NCI-H1417 treated with DMSO at 0.1 percent for 48 hours (cell line): ENCODE measurements around the gene PROSER3.

ENCODE experiments used
- DNase-seq: peaks from one replicate; lab custom pipeline; 2025; lab: John Stamatoyannopoulos, UW

PROSER3 gene

DNA sequence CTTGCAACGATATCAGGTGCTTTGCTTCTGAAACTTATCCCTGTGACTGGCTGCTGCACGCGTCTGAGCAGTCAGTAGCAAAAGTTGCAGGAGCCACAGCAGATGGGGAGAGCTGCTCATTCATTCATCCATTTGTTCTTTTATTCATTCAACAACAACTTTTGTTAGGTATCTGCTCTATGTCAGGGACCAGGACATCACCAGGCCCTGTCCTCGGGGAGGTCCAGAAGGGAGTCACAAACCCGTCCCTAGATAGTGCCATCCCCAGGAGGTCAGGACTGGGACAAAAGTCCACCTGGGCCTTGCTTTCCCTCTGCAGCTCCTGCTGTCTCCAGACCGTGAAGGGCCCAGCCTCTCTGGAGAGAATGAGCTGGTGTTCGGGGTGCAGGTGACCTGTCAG is 20.0 kb downstream of the PROSER3 start:
- DNase-seq, result no peak

- no peak for DNase-seq
Measured at GRCh38 chr19:35779033-35779432, 21.1 kb downstream of the PROSER3 start.

DNA sequence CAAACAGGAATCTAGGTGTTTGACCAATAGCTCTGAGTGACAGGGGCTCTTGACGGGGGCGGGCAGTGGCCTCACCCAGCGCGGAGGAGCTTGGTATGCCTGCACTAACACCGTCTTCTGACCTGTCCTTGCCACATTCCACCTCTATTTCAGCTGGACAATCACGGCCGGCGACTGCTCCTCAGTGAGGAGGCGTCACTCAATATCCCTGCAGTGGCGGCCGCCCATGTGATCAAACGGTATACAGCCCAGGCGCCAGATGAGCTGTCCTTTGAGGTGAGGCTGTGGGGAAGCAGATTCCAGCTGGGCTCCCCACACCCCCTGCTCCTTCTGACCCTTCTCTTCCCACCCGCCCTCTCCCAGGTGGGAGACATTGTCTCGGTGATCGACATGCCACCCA is 22.1 kb downstream of the PROSER3 start:
- no peak for DNase-seq

GRCh38 chr19:35780717-35781116 is 22.7 kb downstream of the PROSER3 start:
- DNase-seq, result no peak

- DNase-seq, result no peak
Measured at GRCh38 chr19:35781650-35782049, 23.7 kb downstream of the PROSER3 start.

DNA sequence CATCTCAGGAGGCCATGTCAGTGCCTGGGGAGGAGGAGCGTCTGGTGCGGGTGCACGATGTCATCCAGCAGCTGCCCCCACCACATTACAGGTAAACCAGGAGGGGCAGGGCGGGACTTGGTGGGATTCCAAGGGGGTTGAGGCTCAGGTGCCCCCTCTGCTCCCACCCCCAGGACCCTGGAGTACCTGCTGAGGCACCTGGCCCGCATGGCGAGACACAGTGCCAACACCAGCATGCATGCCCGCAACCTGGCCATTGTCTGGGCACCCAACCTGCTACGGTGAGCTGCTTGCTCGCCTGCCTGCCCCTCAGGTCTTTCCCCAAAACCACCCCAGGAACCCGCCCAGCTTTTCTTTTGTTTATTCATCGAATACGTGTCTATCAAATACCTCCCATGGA is 24.6 kb downstream of the PROSER3 start:
- DNase-seq, result no peak

DNA sequence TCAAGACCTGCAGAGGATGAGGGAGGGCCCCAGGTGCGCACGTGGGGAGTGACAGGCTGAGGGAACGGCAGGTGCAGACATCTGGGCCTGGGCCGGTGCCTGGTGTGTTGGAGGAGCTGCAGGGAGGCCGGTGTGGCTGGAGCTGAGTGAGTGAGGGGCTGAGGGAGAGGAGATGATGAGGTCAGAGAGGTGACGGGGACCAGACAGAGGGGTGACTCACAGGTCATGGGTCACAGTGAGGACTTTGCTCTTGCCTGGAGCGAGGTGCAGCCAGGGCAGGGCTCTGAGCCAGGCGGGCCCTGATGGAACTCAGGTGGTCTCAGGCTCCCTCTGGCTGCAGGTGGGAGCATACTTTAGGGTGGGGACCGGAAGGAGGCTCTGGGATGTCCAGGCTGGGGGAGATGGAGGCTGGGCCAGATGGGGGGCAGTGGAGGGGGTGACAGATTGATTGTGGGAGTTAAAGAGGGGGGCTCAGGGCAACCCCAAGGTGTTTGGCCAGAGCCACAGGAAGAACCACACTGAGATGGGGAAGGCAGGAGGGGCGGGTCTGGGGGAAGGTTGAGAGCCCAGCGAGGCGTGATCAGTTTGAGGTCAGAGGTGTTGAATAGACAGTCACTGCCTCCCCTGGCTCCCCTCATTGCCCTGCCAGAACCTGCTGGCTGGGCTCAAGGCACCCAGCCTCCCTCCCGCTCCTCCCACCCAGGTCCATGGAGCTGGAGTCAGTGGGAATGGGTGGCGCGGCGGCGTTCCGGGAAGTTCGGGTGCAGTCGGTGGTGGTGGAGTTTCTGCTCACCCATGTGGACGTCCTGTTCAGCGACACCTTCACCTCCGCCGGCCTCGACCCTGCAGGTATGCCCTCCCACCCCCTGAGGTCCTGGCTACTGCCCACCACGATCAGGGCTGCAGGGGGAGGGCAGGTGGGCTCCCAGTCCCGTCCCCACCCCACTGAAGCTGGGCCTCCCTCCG is 25.8 kb downstream of the PROSER3 start:
- DNase-seq, result no peak

GRCh38 chr19:35784503-35785338 is 26.7 kb downstream of the PROSER3 start:
- DNase-seq, result no peak

DNA sequence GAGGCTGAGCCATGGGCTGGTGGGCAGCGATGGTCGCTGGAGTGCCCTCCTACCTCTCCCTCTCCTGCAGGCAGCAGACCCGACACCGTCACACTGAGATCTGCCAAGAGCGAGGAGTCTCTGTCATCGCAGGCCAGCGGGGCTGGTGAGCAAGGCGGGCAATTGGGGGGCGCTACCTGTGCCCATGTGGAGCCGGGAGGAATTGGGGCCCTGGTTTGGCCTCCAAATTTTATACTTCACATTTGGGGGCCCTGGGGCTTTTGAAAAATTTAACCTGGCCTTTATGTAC is 27.3 kb downstream of the PROSER3 start:
- no peak for DNase-seq

DNA sequence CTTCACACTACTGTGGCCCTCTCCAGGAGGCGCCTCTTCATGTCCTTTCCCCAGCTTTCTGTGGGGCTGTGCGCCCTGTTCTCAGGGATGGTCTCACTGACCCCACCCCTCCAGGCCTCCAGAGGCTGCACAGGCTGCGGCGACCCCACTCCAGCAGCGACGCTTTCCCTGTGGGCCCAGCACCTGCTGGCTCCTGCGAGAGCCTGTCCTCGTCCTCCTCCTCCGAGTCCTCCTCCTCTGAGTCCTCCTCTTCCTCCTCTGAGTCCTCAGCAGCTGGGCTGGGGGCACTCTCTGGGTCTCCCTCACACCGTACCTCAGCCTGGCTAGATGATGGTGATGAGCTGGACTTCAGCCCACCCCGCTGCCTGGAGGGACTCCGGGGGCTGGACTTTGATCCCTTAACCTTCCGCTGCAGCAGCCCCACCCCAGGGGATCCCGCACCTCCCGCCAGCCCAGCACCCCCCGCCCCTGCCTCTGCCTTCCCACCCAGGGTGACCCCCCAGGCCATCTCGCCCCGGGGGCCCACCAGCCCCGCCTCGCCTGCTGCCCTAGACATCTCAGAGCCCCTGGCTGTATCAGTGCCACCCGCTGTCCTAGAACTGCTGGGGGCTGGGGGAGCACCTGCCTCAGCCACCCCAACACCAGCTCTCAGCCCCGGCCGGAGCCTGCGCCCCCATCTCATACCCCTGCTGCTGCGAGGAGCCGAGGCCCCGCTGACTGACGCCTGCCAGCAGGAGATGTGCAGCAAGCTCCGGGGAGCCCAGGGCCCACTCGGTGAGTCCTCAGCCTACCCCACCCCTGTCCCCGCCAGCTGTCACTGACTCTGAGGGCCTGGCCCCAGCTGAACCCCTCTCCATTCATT is 28.6 kb downstream of the PROSER3 start:
- DNase-seq, result no peak

DNA sequence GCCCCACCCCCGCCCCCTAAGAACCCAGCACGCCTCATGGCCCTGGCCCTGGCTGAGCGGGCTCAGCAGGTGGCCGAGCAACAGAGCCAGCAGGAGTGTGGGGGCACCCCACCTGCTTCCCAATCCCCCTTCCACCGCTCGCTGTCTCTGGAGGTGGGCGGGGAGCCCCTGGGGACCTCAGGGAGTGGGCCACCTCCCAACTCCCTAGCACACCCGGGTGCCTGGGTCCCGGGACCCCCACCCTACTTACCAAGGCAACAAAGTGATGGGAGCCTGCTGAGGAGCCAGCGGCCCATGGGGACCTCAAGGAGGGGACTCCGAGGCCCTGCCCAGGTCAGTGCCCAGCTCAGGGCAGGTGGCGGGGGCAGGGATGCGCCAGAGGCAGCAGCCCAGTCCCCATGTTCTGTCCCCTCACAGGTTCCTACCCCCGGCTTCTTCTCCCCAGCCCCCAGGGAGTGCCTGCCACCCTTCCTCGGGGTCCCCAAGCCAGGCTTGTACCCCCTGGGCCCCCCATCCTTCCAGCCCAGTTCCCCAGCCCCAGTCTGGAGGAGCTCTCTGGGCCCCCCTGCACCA is 29.3 kb downstream of the PROSER3 start:
- no peak for DNase-seq

GRCh38 chr19:35788205-35788960 is 30.4 kb downstream of the PROSER3 start:
- no peak for DNase-seq

- DNase-seq, result no peak
Measured at GRCh38 chr19:35789195-35789977, 31.4 kb downstream of the PROSER3 start.

DNA sequence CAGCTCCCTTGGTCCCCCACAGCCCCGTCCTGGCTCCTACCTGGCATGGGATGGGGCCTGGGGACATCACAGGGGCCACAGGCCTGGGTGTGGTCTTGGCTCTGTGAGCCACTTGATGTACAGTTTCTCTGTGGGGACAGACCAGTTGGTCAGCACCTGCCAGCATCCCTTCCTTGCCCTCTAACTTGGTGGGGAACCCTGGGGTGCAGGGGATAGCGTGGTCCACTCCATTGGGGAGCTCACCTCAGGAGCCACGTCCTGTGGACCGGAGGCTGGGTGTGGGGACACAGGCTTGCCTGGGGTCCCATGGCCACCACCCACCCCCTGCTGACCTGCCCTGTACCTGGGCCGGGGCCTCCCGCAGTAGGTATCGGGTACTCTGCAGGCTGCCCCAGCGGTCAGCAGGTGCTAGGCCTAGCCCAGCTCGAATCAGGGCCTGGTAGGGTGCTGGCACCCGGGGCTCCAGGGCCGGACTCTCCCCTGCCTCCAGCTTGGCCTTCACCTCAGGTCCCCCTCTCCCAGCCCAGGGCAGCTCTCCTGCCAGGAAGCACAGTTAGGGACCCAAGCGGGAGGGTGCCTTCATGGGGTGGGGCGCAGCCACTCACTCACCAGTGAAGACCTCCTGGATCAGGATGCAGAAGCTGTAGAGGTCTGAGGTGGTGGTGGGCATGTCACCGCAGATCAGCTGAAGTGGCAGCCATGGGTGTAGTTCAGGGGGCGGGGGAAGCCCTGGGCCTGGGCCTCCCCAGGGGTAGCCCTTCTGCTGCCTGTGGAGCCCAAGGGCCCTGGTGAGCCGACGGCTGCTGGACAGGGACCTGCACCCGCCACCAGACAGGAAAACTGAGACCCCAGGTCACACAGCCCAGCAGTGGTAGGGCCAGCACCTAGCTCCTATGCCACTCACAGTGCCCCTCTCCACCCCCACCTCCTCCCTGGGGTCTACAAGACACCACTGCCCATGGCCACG is 32.3 kb downstream of the PROSER3 start:
- DNase-seq, result no peak

GRCh38 chr19:35790981-35791813 is 33.2 kb downstream of the PROSER3 start:
- DNase-seq, result no peak

DNA sequence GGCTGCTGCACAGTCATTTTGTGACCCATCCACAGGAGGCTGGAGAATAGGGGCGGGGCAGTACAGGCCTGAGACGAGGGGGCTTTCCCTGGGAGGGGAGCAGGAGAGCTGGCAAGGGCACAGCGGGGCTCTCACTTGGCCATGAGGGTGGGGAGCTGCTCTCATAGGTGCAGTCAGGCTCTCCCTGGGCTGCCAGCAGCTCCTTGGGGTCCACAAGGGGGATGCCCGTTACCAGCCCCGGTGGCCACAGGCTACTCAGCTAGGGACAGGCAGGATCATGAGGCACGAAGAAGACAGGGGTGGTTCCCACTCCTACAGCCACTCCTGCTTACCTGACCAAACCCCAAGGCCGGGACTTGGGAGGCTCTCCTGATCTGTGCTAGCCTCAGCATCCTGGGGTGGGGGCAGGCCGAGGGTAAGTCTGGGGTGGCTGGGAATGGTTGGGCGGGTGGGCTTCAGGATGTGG is 33.9 kb downstream of the PROSER3 start:
- DNase-seq, result no peak

DNA sequence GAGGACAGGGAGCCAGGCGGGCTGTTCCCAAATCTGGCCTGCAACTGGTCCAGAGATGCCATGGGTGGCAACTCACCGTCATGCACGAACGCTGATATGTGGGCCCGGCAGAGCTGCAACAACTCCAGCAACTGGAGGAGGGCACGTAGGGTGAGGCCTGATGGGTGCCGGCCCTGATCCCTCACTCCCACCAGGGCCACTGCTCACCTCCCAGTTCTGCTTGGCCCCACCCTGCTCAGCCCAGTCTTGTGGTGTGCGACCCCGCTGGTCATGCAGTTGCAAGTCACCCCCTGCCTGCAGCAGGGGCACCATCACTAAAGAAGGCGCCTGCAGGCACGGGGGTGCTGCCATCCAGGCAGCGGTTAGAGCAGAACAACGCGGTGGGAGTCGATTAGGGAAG is 34.3 kb downstream of the PROSER3 start:
- DNase-seq, result no peak

DNA sequence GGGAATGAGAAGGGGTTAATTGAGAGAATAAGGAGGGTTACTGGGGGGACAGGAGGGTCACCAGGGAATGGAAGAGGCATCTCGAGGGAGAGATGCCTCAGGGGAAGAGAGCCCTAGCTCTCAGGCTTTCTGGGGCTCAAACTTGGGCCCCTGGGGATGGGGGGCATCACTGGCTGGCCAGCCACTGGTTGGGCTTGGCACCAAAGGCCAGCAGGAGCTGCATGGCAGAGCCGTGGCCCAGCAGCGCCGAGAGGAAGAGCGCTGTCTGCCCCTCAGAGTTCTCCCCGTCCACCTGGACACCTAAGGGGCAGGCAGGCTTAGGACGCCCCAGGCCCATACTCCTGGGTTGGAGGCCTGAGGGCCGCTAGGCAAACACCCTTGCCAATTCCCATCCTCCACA is 34.9 kb downstream of the PROSER3 start:
- no peak for DNase-seq
